Endometrium (tissue), 2 donors: ENCODE data around the gene AGMO.

ENCODE experiments used
- FAIRE-seq: peaks from 2 replicates; lab custom pipeline; 2012; peaks lifted over from hg19 to GRCh38; lab: Jason Lieb, UNC
- donor health status: control.
- donor health status: control.

Gene AGMO

GRCh38 chr7:15457990-15458955 is 103.5 kb downstream of the AGMO start:
- no peak for FAIRE-seq

GRCh38 chr7:15452670-15453069 is 109.1 kb downstream of the AGMO start:
- no peak for FAIRE-seq

- FAIRE-seq = no peak
These were observed 115.1 kb downstream of the AGMO start for GRCh38 chr7:15446722-15447121.

GRCh38 chr7:15446280-15446679 is 115.5 kb downstream of the AGMO start:
- FAIRE-seq = no peak

GRCh38 chr7:15441915-15442314 is 119.9 kb downstream of the AGMO start:
- FAIRE-seq = no peak

GRCh38 chr7:15440482-15440881 is 121.3 kb downstream of the AGMO start:
- FAIRE-seq = no peak

GRCh38 chr7:15439853-15440252 is 122.0 kb downstream of the AGMO start:
- no peak for FAIRE-seq

GRCh38 chr7:15433151-15433550 is 128.7 kb downstream of the AGMO start:
- FAIRE-seq = no peak

GRCh38 chr7:15430911-15431310 is 130.9 kb downstream of the AGMO start:
- FAIRE-seq = no peak

GRCh38 chr7:15430191-15430590 is 131.6 kb downstream of the AGMO start:
- FAIRE-seq = no peak

GRCh38 chr7:15424468-15424867 is 137.3 kb downstream of the AGMO start:
- no peak for FAIRE-seq

- FAIRE-seq = no peak
These were observed 142.2 kb downstream of the AGMO start for GRCh38 chr7:15419596-15419995.

- no peak for FAIRE-seq
These were observed 143.6 kb downstream of the AGMO start for GRCh38 chr7:15418264-15418663.

GRCh38 chr7:15417341-15417988 is 144.3 kb downstream of the AGMO start:
- no peak for FAIRE-seq

- FAIRE-seq = no peak
These were observed 150.8 kb downstream of the AGMO start for GRCh38 chr7:15411019-15411418.

- FAIRE-seq = no peak
These were observed 153.9 kb downstream of the AGMO start for GRCh38 chr7:15407910-15408309.

GRCh38 chr7:15403751-15404150 is 158.1 kb downstream of the AGMO start:
- peak; percentile 48 for FAIRE-seq

GRCh38 chr7:15403315-15403714 is 158.5 kb downstream of the AGMO start:
- FAIRE-seq = peak; percentile 18

GRCh38 chr7:15402436-15403136 is 159.2 kb downstream of the AGMO start:
- FAIRE-seq = peak; percentile 61

GRCh38 chr7:15400440-15400839 is 161.4 kb downstream of the AGMO start:
- FAIRE-seq = no peak

GRCh38 chr7:15399441-15399840 is 162.4 kb downstream of the AGMO start:
- FAIRE-seq = no peak

GRCh38 chr7:15397922-15398760 is 163.7 kb downstream of the AGMO start:
- FAIRE-seq = peak; percentile 86
